Measurements from ENCODE around the gene PLD3.

Gene PLD3

GRCh38 chr19:40305403-40305802 is 43.1 kb upstream of the PLD3 start:
- Histone ChIP-seq H3K27me3 (replicated peaks; ENCODE audit: control insufficient read depth, insufficient read depth, low read length) (no peaks in the 10 kb centered on the region), H3K4me3 (replicated peaks; ENCODE audit: low read depth, low read length) (no peak overlapping the region), H3K36me3 (ENCODE audit: control insufficient read depth, insufficient read depth, low read length) (no peaks in the 10 kb centered on the region)
- no peak for DNase-seq (ENCODE audit: extremely low read depth, insufficient read length)
- TF ChIP-seq CTCF (IDR thresholded peaks at IDR 0.05; ENCODE audit: insufficient read depth, low read length, poor library complexity, severe bottlenecking) = peak; percentile 66

GRCh38 chr19:40309666-40310065 is 38.8 kb upstream of the PLD3 start:
- H3K4me3 ChIP-seq (replicated peaks; ENCODE audit: low read depth, low read length) = no peak overlapping the region
- H3K27me3 ChIP-seq (replicated peaks; ENCODE audit: control insufficient read depth, insufficient read depth, low read length) = no peaks in the 10 kb centered on the region
- no peak for DNase-seq (ENCODE audit: extremely low read depth, insufficient read length)
- TF ChIP-seq CTCF (IDR thresholded peaks at IDR 0.05; ENCODE audit: insufficient read depth, low read length, poor library complexity, severe bottlenecking) = no peak
- no peaks in the 10 kb centered on the region; the same call in 1 of the 2 replicates for H3K36me3 ChIP-seq (ENCODE audit: control insufficient read depth, insufficient read depth, low read length)

- Histone ChIP-seq H3K4me3 (replicated peaks; ENCODE audit: low read depth, low read length) (no peak overlapping the region), H3K27me3 (replicated peaks; ENCODE audit: control insufficient read depth, insufficient read depth, low read length) (no peaks in the 10 kb centered on the region), H3K36me3 (ENCODE audit: control insufficient read depth, insufficient read depth, low read length) (peaks cover 3% of the 10 kb centered on the region)
- DNase-seq (ENCODE audit: extremely low read depth, insufficient read length) = no peak
- no peak for TF ChIP-seq CTCF (IDR thresholded peaks at IDR 0.05; ENCODE audit: insufficient read depth, low read length, poor library complexity, severe bottlenecking)
Measured at GRCh38 chr19:40312533-40312932, 36.0 kb upstream of the PLD3 start.

DNA sequence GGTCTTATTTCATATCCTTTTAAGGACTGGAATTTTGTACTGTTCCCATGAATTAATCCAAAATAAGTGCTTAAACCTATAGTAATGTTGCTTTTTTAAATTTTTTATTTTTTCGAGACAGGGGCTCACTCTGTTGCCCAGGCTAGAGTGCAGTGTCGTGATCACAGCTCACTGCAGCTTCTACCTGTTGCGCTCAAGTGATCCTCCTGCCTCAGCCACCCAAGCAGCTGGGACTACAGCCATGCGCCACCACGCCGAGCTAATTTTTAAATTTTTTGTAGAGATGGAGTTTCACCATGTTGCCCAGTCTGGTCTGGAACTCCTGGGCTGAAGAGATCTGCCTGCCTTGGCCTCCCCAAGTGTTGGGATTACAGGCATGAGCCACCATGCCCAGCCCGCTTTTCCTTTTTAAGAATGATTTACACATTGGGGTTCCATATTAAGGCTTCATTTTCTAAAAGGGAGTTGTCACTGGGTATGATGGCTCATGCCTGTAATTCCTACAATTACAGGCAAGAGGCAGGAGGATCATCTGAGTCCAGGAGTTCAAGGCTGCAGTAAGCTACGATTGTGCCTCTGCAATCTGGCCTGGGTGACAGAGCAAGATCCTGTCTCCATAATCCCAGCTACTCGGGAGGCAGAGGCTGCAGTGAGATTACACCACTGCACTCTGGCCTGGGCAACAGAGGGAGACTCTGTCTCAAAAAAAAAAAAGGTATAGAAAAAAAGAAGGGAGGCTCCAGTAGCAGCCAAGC is 35.1 kb upstream of the PLD3 start:
- TF ChIP-seq CTCF (IDR thresholded peaks at IDR 0.05; ENCODE audit: insufficient read depth, low read length, poor library complexity, severe bottlenecking) = no peak
- Histone ChIP-seq H3K36me3 (ENCODE audit: control insufficient read depth, insufficient read depth, low read length) (peaks cover 3% of the 10 kb centered on the region), H3K27me3 (replicated peaks; ENCODE audit: control insufficient read depth, insufficient read depth, low read length) (no peaks in the 10 kb centered on the region), H3K4me3 (replicated peaks; ENCODE audit: low read depth, low read length) (no peak overlapping the region)
- DNase-seq (ENCODE audit: extremely low read depth, insufficient read length) = no peak

DNA sequence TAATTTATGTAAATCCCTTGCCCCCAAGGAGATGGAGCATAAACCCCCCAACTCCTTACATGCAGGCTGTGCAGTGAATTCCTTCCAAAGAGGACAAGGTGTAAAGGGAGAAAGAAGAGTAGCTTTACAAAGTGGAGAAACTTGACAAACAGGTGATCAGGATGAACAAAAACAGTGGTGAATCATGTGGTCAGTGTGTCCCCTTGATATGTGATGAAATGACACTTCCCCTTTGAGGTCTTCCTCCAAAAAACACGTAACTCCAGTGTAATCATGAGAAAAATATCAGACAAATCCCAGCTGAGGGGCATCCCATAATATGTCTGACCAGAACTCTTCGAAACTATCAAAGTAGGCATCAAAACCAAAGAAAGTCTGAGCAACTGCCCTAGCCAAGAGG is 33.8 kb upstream of the PLD3 start:
- DNase-seq (ENCODE audit: extremely low read depth, insufficient read length) = no peak
- H3K27me3 ChIP-seq (replicated peaks; ENCODE audit: control insufficient read depth, insufficient read depth, low read length) = no peaks in the 10 kb centered on the region
- no peak overlapping the region for H3K4me3 ChIP-seq (replicated peaks; ENCODE audit: low read depth, low read length)
- peaks cover 3% of the 10 kb centered on the region for H3K36me3 ChIP-seq (ENCODE audit: control insufficient read depth, insufficient read depth, low read length)
- TF ChIP-seq CTCF (IDR thresholded peaks at IDR 0.05; ENCODE audit: insufficient read depth, low read length, poor library complexity, severe bottlenecking) = no peak
